K562 (cell line): ENCODE data around the gene POMGNT1. TPM values are rescaled to one million over a fixed set of nuclear protein-coding genes. Genes with fewer than 3 reads are reported as not detected.
A peak's percentile ranks its signal among the peaks of the same experiment; 100 is the strongest.

ENCODE experiments used
- EWSR1 ChIP-seq: fragments of 450-650 bp; IDR thresholded peaks from 2 replicates; pipeline ENCODE4 v1.6.1; 2018; ENCODE audit warnings: borderline replicate concordance, mild to moderate bottlenecking, low read depth, moderate library complexity; ENCODE audit not compliant: partially characterized antibody
- ID3 ChIP-seq, 2 experiments: fragments of 250-450 bp in 1 of 2; fragments of 450-650 bp in 1 of 2; sonication (Bioruptor Pico) in 1 of 2; IDR thresholded peaks; 2 replicates each; pipeline versions ENCODE4 v1.6.1 to v1.8.0; 2016 to 2021; ENCODE audit warnings: mild to moderate bottlenecking in 2 of 2, moderate library complexity in 2 of 2, missing compliant biosample characterization in 1 of 2, missing genetic modification characterization in 1 of 2
- KDM4B ChIP-seq, 2 experiments: fragments of 450-650 bp in 1 of 2; sonication (generic) in 1 of 2; IDR thresholded peaks; 2 replicates each; pipeline ENCODE4 v1.6.1; 2016 to 2017; ENCODE audit warnings: borderline replicate concordance in 2 of 2, antibody characterized with exemption in 1 of 2, low read depth in 1 of 2, mild to moderate bottlenecking in 1 of 2
- NELFE ChIP-seq: IDR thresholded peaks from 2 replicates; pipeline ENCODE4 v1.6.1; 2011; ENCODE audit warnings: mild to moderate bottlenecking; ENCODE audit not compliant: insufficient read depth, insufficient read length
- NR0B1 ChIP-seq: fragments of 450-650 bp; IDR thresholded peaks from one replicate; pipeline ENCODE4 v1.6.1; 2018; ENCODE audit warnings: mild to moderate bottlenecking, moderate library complexity; ENCODE audit not compliant: partially characterized antibody
- RUNX1 ChIP-seq: sonication (generic); IDR thresholded peaks from 2 replicates; pipeline ENCODE4 v1.6.1; 2016; ENCODE audit warnings: antibody characterized with exemption, low read depth
- SAFB ChIP-seq: fragments of 200-400 bp; formaldehyde crosslinking; IDR thresholded peaks from 2 replicates; pipeline ENCODE4 v1.6.1; 2017; ENCODE audit warnings: low read depth, low read length, borderline replicate concordance
- TCFL5 ChIP-seq: fragments of 250-450 bp; sonication (Bioruptor Pico); conservative IDR thresholded peaks from 2 replicates; pipeline ENCODE4 v1.6.1; 2021; ENCODE audit warnings: mild to moderate bottlenecking, moderate library complexity, matching md5 sums
- ZFP30 ChIP-seq: fragments of 250-450 bp; sonication (Bioruptor Pico); IDR thresholded peaks from 2 replicates; pipeline ENCODE4 v1.8.0; 2022; ENCODE audit warnings: moderate library complexity, mild to moderate bottlenecking, inconsistent platforms, borderline replicate concordance
- ZNF165 ChIP-seq: fragments of 250-450 bp; sonication (Bioruptor Pico); IDR thresholded peaks from 2 replicates; pipeline ENCODE4 v1.4.0; 2020; ENCODE audit warnings: borderline replicate concordance
- ZNF609 ChIP-seq: sonication (generic); formaldehyde crosslinking; IDR thresholded peaks from 2 replicates; pipeline ENCODE4 v1.8.1; 2023; ENCODE audit warnings: missing genetic modification reagents, mild to moderate bottlenecking, borderline replicate concordance
- ZNF699 ChIP-seq: fragments of 250-450 bp; sonication (Bioruptor Pico); IDR thresholded peaks from 2 replicates; pipeline ENCODE4 v1.8.0; 2021; ENCODE audit warnings: mild to moderate bottlenecking, moderate library complexity; ENCODE audit not compliant: insufficient replicate concordance
- polyA plus RNA-seq, 8 experiments: library from polyadenylated mRNA; depleted of rRNA in 4 of 8; stranded (reverse) in 5 of 8; unstranded in 3 of 8; fragments of >200 nt; fragmentation: Nextera tagmentation in 2 of 8; fragmentation: Illumina TruSeq in 1 of 8; extraction: Ambion mirVana in 2 of 8; extraction: Trizol in 1 of 8; gene quantifications; 2 replicates each; pipeline versions ENCODE4 v1.2.1 to v1.2.3, GENCODE V29; 2011 to 2014; ENCODE audit warnings: inconsistent platforms in 1 of 8, missing spikeins in 1 of 8
- total RNA-seq, 7 experiments: library from RNA; depleted of rRNA in 6 of 7; stranded (reverse); fragments of >200 nt in 6 of 7; fragmentation: Illumina TruSeq in 2 of 7; extraction: Trizol in 2 of 7; gene quantifications; 2 replicates each; pipeline versions ENCODE4 v1.2.1 to v1.2.3, GENCODE V29; 2011 to 2021; ENCODE audit warnings: low replicate concordance in 1 of 7
- TF ChIP-seq, protein P1 (sequence below): fragments of 250-450 bp; sonication (Bioruptor Pico); IDR thresholded peaks from 2 replicates; pipeline ENCODE4 v1.4.0; 2020; ENCODE audit warnings: mild to moderate bottlenecking, moderate library complexity, borderline replicate concordance
- TF ChIP-seq, protein P2 (sequence below): sonication (generic); formaldehyde crosslinking; IDR thresholded peaks from 2 replicates; pipeline ENCODE4 v1.8.0; 2022; ENCODE audit warnings: mild to moderate bottlenecking, missing genetic modification reagents

The POMGNT1 gene
- total and polyA plus RNA-seq, 9 of the 15 experiments (the other 6 are each of a cell fraction or from before 2014, with no cell fraction given): 14.1 to 58.9 (median 37.8) TPM

DNA sequence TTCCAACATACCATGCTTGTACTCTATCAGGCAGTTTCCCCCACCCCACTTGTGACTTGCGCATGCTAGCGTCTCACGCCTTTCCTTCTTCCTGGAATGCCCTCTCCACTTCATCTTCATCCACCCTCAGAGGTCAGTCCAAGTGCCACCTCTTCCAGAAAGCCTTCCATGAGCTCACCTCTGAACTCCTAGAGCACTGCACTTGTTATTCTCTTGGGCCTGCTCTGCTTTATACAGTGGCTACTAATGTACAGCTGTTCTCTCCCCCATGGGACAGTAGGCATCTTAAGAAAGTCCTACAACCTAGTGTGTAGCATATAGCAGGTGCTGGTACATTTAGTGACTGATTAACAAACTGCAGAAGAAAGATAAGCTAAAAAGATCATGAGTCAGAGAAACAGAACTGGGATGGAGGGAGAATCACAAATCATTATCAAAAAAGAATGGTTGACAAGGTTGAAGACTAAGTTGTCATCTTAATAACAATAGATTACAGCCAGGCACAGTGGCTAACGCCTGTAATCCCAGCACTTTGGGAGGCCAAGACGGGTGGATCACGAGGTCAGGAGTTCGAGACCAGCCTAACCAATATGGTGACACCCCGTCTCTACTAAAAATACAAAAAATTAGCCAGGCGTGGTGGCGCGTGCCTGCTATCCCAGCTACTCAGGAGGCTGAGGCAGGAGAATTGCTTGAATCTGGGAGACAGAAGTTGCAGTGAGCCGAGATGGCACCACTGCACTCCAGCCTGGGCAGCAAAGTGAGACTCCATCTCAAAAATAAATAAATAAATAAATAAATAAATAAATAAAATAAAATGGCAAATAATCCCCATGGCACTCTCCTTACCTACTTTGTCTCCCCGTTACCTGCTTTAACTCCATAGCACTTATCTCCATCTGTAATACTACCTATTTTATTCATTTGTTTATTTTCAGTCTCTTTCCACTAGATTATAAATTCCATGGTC, 39.6 kb downstream of the POMGNT1 start (continued):
- no peak for TF ChIP-seq NELFE
- TF ChIP-seq NR0B1: no peak
- TF ChIP-seq ZNF699: no peak
- no peak for TF ChIP-seq EWSR1
- TF ChIP-seq, protein P1, sequence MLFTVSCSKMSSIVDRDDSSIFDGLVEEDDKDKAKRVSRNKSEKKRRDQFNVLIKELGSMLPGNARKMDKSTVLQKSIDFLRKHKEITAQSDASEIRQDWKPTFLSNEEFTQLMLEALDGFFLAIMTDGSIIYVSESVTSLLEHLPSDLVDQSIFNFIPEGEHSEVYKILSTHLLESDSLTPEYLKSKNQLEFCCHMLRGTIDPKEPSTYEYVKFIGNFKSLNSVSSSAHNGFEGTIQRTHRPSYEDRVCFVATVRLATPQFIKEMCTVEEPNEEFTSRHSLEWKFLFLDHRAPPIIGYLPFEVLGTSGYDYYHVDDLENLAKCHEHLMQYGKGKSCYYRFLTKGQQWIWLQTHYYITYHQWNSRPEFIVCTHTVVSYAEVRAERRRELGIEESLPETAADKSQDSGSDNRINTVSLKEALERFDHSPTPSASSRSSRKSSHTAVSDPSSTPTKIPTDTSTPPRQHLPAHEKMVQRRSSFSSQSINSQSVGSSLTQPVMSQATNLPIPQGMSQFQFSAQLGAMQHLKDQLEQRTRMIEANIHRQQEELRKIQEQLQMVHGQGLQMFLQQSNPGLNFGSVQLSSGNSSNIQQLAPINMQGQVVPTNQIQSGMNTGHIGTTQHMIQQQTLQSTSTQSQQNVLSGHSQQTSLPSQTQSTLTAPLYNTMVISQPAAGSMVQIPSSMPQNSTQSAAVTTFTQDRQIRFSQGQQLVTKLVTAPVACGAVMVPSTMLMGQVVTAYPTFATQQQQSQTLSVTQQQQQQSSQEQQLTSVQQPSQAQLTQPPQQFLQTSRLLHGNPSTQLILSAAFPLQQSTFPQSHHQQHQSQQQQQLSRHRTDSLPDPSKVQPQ (CRISPR knock-in tag): no peak
- TF ChIP-seq ZFP30: no peak
- TF ChIP-seq ID3 (CRISPR knock-in tag; IDR thresholded peaks at IDR 0.05): no peak
- TF ChIP-seq ID3 (tag; IDR thresholded peaks at IDR 0.05): no peak; the same call in 1 of the 2 replicates
- TF ChIP-seq ZNF609 (CRISPR knock-in tag): peak; percentile 93; the same call in 1 of the 2 replicates
- TF ChIP-seq ZNF165 (CRISPR knock-in tag): no peak
- TF ChIP-seq, protein P2, sequence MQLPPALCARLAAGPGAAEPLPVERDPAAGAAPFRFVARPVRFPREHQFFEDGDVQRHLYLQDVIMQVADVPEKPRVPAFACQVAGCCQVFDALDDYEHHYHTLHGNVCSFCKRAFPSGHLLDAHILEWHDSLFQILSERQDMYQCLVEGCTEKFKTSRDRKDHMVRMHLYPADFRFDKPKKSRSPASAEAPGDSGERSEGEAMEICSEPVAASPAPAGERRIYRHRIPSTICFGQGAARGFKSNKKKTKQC (CRISPR knock-in tag): no peak
- TF ChIP-seq RUNX1: no peak
- no peak for TF ChIP-seq TCFL5 (CRISPR knock-in tag)
- TF ChIP-seq KDM4B (IDR thresholded peaks at IDR 0.05; ENCODE audit: borderline replicate concordance in 2 of 2, low read depth in 1 of 2): no peak
- TF ChIP-seq SAFB: no peak
